ENCODE results near the gene PGRMC2. TPM values are rescaled to one million over a fixed set of nuclear protein-coding genes. Genes with fewer than 3 reads are reported as not detected.

The PGRMC2 gene
- total and polyA plus RNA-seq, 2 donors (not counting 1 experiment from before 2014, with no cell fraction given): 30.4 to 95.6 TPM

DNA sequence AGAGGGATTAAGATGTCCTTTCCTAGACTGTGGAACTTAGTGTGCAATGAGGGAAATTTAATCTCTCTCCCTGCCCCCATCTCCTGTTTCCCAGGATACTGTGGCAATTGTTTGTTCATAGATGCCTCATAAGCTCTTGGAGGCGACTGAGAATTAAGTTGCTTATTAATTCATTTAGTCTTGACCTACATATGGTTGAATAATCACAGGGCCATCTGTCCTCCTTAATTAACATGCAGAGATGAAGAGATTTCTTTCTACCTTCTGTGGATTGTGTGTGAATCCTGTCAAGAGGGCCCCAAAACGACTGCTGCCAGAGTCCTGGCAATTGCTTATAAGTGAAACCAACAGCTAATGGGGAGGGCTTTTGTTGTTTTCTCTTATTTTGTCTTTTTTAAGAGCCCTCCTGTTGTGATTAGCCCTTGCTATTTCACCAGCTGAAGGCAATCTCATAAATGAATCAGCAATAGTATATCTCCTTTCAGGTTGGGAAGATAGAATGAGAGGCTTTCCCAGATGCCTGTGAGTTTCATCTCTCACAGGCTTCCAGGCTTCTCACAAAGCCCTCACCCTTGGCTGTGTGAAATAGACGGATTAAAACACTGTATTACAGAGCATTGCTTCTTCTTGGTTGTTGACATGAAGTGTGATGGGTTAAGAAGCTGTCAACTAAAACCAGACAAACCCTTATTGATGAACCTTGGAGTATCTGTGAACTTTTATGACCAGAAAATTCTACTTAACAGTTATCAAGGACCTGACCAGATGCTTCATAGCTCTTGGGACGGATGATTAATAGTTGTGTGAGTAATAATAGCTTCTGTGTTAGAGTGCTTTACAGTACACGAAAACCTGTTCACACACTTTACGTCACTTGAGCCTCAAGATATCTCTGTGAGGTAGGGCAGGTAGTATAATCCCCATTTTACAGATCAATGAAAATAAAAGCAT lies 58.5 kb downstream of the PGRMC2 start:
- no peaks in the 10 kb centered on the region for H3K79me2 ChIP-seq (ENCODE audit: control insufficient read depth, insufficient read depth, low read length)
- no peak overlapping the region for H3K27ac ChIP-seq (ENCODE audit: insufficient read depth, low read length)
- peak; percentile 38 to 87 for DNase-seq (ENCODE audit: low read depth in 2 of 2)
- no peak overlapping the region for H3K9ac ChIP-seq (ENCODE audit: insufficient read depth, low read length)
- no peaks in the 10 kb centered on the region for H3K27me3 ChIP-seq (ENCODE audit: control insufficient read depth, insufficient read depth, low read length)
- no peak overlapping the region for H3K4me3 ChIP-seq (replicated peaks in 1 of 4; ENCODE audit: control extremely low read depth in 1 of 4, insufficient read depth in 1 of 4, low read depth in 3 of 4, low read length in 4 of 4)
- TF ChIP-seq EZH2 (IDR thresholded peaks at IDR 0.05; ENCODE audit: low read length, missing control alignments): no peak
- H3K9me3 ChIP-seq (ENCODE audit: control insufficient read depth, insufficient read depth, low read depth, low read length): no peaks in the 10 kb centered on the region
- no peaks in the 10 kb centered on the region for H4K20me1 ChIP-seq (ENCODE audit: control insufficient read depth, extremely low read depth, insufficient read depth, low read length)
- no peak overlapping the region for H3K4me2 ChIP-seq (ENCODE audit: extremely low read depth, insufficient read depth, low read length)
- no peaks in the 10 kb centered on the region for H3K36me3 ChIP-seq (ENCODE audit: control insufficient read depth, insufficient read depth, low read length)
- H2AFZ ChIP-seq (ENCODE audit: low read length): no peak overlapping the region
- H3K4me1 ChIP-seq (ENCODE audit: control insufficient read depth, extremely low read depth, insufficient read depth, low read length): peaks cover 7% of the 10 kb centered on the region

- Histone ChIP-seq H3K27ac (ENCODE audit: insufficient read depth, low read length) (no peak overlapping the region), H3K27me3 (ENCODE audit: control insufficient read depth, insufficient read depth, low read length) (no peaks in the 10 kb centered on the region), H2AFZ (ENCODE audit: low read length) (no peak overlapping the region), H3K9ac (ENCODE audit: insufficient read depth, low read length) (no peak overlapping the region), H3K4me2 (ENCODE audit: extremely low read depth, insufficient read depth, low read length) (no peak overlapping the region), H4K20me1 (ENCODE audit: control insufficient read depth, extremely low read depth, insufficient read depth, low read length) (no peaks in the 10 kb centered on the region), H3K4me1 (ENCODE audit: control insufficient read depth, extremely low read depth, insufficient read depth, low read length) (peaks cover 7% of the 10 kb centered on the region), H3K9me3 (ENCODE audit: control insufficient read depth, insufficient read depth, low read depth, low read length) (no peaks in the 10 kb centered on the region), H3K36me3 (ENCODE audit: control insufficient read depth, insufficient read depth, low read length) (no peaks in the 10 kb centered on the region), H3K79me2 (ENCODE audit: control insufficient read depth, insufficient read depth, low read length) (no peaks in the 10 kb centered on the region), H3K4me3 (replicated peaks in 1 of 4; ENCODE audit: control extremely low read depth in 1 of 4, insufficient read depth in 1 of 4, low read depth in 3 of 4, low read length in 4 of 4) (no peak overlapping the region)
- TF ChIP-seq, protein P1, sequence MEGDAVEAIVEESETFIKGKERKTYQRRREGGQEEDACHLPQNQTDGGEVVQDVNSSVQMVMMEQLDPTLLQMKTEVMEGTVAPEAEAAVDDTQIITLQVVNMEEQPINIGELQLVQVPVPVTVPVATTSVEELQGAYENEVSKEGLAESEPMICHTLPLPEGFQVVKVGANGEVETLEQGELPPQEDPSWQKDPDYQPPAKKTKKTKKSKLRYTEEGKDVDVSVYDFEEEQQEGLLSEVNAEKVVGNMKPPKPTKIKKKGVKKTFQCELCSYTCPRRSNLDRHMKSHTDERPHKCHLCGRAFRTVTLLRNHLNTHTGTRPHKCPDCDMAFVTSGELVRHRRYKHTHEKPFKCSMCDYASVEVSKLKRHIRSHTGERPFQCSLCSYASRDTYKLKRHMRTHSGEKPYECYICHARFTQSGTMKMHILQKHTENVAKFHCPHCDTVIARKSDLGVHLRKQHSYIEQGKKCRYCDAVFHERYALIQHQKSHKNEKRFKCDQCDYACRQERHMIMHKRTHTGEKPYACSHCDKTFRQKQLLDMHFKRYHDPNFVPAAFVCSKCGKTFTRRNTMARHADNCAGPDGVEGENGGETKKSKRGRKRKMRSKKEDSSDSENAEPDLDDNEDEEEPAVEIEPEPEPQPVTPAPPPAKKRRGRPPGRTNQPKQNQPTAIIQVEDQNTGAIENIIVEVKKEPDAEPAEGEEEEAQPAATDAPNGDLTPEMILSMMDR (conservative IDR thresholded peaks at IDR 0.05 in 1 of 2, IDR thresholded peaks at IDR 0.05 in 1 of 2; ENCODE audit: low read depth in 1 of 2, low read length in 2 of 2): no peak
- TF ChIP-seq EZH2 (IDR thresholded peaks at IDR 0.05; ENCODE audit: low read length, missing control alignments): no peak
- DNase-seq (ENCODE audit: low read depth in 2 of 2): peak; percentile 42 to 62
Observed at GRCh38 chr4:128227991-128228571, 59.5 kb downstream of the PGRMC2 start.

DNA sequence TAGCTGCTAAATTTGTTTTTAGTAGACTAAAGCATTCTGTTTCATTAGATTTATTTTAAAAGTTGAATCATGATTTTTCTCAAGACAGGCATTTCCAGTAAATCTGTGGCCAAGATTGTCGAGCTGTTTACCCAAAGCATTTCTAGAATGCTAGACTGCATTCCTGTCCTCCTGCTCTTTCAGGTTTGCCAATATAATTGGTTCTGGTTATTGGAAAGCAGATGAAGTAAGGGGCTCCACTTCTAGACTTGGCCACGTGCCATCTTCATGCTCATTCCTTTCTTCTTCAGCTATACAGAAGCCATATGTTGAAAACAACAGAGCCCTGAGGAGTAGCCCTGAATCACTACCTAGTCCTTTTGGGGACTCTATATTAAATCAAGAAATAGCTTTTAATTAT lies 62.5 kb downstream of the PGRMC2 start:
- TF ChIP-seq, protein P1 (conservative IDR thresholded peaks at IDR 0.05 in 1 of 2, IDR thresholded peaks at IDR 0.05 in 1 of 2; ENCODE audit: low read depth in 1 of 2, low read length in 2 of 2): no peak
- TF ChIP-seq EZH2 (IDR thresholded peaks at IDR 0.05; ENCODE audit: low read length, missing control alignments): no peak
- no peak overlapping the region for H3K4me3 ChIP-seq (replicated peaks in 1 of 4; ENCODE audit: control extremely low read depth in 1 of 4, insufficient read depth in 1 of 4, low read depth in 3 of 4, low read length in 4 of 4)
- H4K20me1 ChIP-seq (ENCODE audit: control insufficient read depth, extremely low read depth, insufficient read depth, low read length): no peaks in the 10 kb centered on the region
- peak; percentile 38 to 92 for DNase-seq (ENCODE audit: low read depth in 2 of 2)
- no peaks in the 10 kb centered on the region for H3K79me2 ChIP-seq (ENCODE audit: control insufficient read depth, insufficient read depth, low read length)
- H3K9me3 ChIP-seq (ENCODE audit: control insufficient read depth, insufficient read depth, low read depth, low read length): no peaks in the 10 kb centered on the region
- no peak overlapping the region for H3K9ac ChIP-seq (ENCODE audit: insufficient read depth, low read length)
- peaks cover 10% of the 10 kb centered on the region for H3K4me1 ChIP-seq (ENCODE audit: control insufficient read depth, extremely low read depth, insufficient read depth, low read length)
- H2AFZ ChIP-seq (ENCODE audit: low read length): no peak overlapping the region
- no peaks in the 10 kb centered on the region for H3K36me3 ChIP-seq (ENCODE audit: control insufficient read depth, insufficient read depth, low read length)
- H3K4me2 ChIP-seq (ENCODE audit: extremely low read depth, insufficient read depth, low read length): no peak overlapping the region
- no peak overlapping the region for H3K27ac ChIP-seq (ENCODE audit: insufficient read depth, low read length)
- H3K27me3 ChIP-seq (ENCODE audit: control insufficient read depth, insufficient read depth, low read length): no peaks in the 10 kb centered on the region
